SK-N-SH (cell line): Measurements from ENCODE around the gene CHRNG.

Experiments used
- CTCF ChIP-seq: fragments of 200-600 bp; sonication (generic); IDR thresholded peaks from 2 replicates; pipeline ENCODE4 v1.6.1; 2017; ENCODE audit warnings: antibody characterized with exemption, mild to moderate bottlenecking, moderate library complexity
- ELF1 ChIP-seq: IDR thresholded peaks from 2 replicates; pipeline ENCODE4 v1.4.0; 2012
- GABPA ChIP-seq: IDR thresholded peaks from 2 replicates; pipeline ENCODE4 v1.4.0; 2012; ENCODE audit warnings: low read depth, mild to moderate bottlenecking
- NRF1 ChIP-seq: IDR thresholded peaks from 2 replicates; pipeline ENCODE4 v1.6.1; 2012; ENCODE audit warnings: low read depth, mild to moderate bottlenecking, low read length
- POLR2AphosphoS5 ChIP-seq: IDR thresholded peaks from 2 replicates; pipeline ENCODE4 v1.6.1; 2012; ENCODE audit warnings: low read depth, low read length
- RAD21 ChIP-seq: IDR thresholded peaks from 2 replicates; pipeline ENCODE4 v1.6.1; 2012; ENCODE audit warnings: mild to moderate bottlenecking, low read length
- REST ChIP-seq: IDR thresholded peaks from 2 replicates; pipeline ENCODE4 v1.6.1; 2012; ENCODE audit warnings: mild to moderate bottlenecking, low read depth, low read length, moderate library complexity
- RFX5 ChIP-seq: IDR thresholded peaks from 2 replicates; pipeline ENCODE4 v1.6.1; 2012; ENCODE audit warnings: mild to moderate bottlenecking, improper control_type of control experiment, low read length

GRCh38 chr2:232529806-232530547, 9.5 kb upstream of the CHRNG start:
- TF ChIP-seq NRF1: no peak
- TF ChIP-seq CTCF: no peak
- TF ChIP-seq REST: no peak
- TF ChIP-seq RAD21: no peak
- no peak for TF ChIP-seq RFX5
- TF ChIP-seq GABPA: no peak
- no peak for TF ChIP-seq POLR2AphosphoS5
- TF ChIP-seq ELF1: no peak
